Pancreas (tissue), 10 donors: ENCODE results near the gene MAPK13. TPM values are rescaled to one million over a fixed set of nuclear protein-coding genes. Genes with fewer than 3 reads are reported as not detected.
A peak's percentile ranks its signal among the peaks of the same experiment; 100 is the strongest.

Source experiments
- ATAC-seq, 4 donors: fragments of 200-7000 bp; cut with Tn5 transposase; one replicate each; pipeline versions ENCODE4 v1.8.0 to v1.9.1; 2020; ENCODE audit warnings: mild to moderate bottlenecking in 4 of 4, moderate library complexity in 4 of 4
- DNase-seq, 6 donors: peaks; one replicate each; pipeline ENCODE4 v3.0.0-alpha.2; 2020
- FAIRE-seq: peaks from 2 replicates; lab custom pipeline; 2012; peaks lifted over from hg19 to GRCh38; lab: Jason Lieb, UNC
- H3K27ac ChIP-seq, 4 donors: fragments of 200-600 bp; sonication (generic); 1 replicate in 3 of 4; 2 replicates in 1 of 4; pipeline versions ENCODE4 v1.5.0 to v1.8.0; 2020
- H3K27me3 ChIP-seq, 4 donors: fragments of 200-600 bp; one replicate each; pipeline ENCODE4 v1.8.0; 2021
- H3K36me3 ChIP-seq, 3 donors: fragments of 200-600 bp; sonication (generic) in 1 of 3; one replicate each; pipeline versions ENCODE4 v1.5.0 to v1.8.0; 2020 to 2021
- H3K4me1 ChIP-seq, 3 donors: fragments of 200-600 bp; one replicate each; pipeline ENCODE4 v1.8.0; 2021
- H3K4me3 ChIP-seq, 4 donors: fragments of 200-600 bp; sonication (generic) in 2 of 4; one replicate each; pipeline versions ENCODE4 v1.5.0 to v1.8.0; 2020 to 2021
- H3K9me3 ChIP-seq, 4 donors: fragments of 200-600 bp; one replicate each; pipeline ENCODE4 v1.8.0; 2021
- WGBS, 2 donors: extraction: QIAGEN DNeasy Blood & Tissue Kit; methylation state at CpG; one replicate each; pipeline ENCODE4 v1.1.7; 2013; 5-methylcytosine and 5-hydroxymethylcytosine counted together
- intact Hi-C, 3 donors: fragments of 100-400 bp; cut with DNase I; formaldehyde crosslinking; loops; one replicate each; pipeline versions ENCODE4 v1.11.1 to v1.14.2; 2022
- polyA plus RNA-seq, 2 donors: library from polyadenylated mRNA; stranded (reverse); fragments of 200-250 nt; gene quantifications; one replicate each; pipeline ENCODE4 v1.2.3, GENCODE V29; 2013
- total RNA-seq, 6 donors: library from RNA; stranded (reverse); fragmentation: NEBNext Ultra II Directional in 4 of 6; extraction: Animal tissue kit (Norgen Biotek cat#: 25700) in 4 of 6; gene quantifications; one replicate each; pipeline versions ENCODE4 v1.2.1 to v1.2.4, GENCODE V29; 2021 to 2023
- TF ChIP-seq, protein P1 (sequence below), 4 donors: fragments of 200-600 bp; sonication (generic) in 3 of 4; IDR thresholded peaks; one replicate each; pipeline versions ENCODE4 v1.5.0 to v1.8.0; 2021; ENCODE audit warnings: antibody characterized with exemption in 4 of 4
- donor health status: healthy with polysubstance abuse.
- donor health status: DM: no; HTN: no; CAD: no; lungs with moderate emphysema.
- donor health status: DM: no; HTN: no; CAD: no.
- donor health status: control.
- donor health status: control.
- donor health status: Bipolar disorder and iron deficiency.
- donor health status: DM: yes; HTN: yes; CAD: no.
- donor health status: DM: no; HTN: no; CAD: no.
- donor health status: DM: no; HTN: no; CAD: no.
- donor health status: DM: yes; HTN: yes; CAD: no.

The MAPK13 gene
- total and polyA plus RNA-seq, 8 donors: 20.2 to 46.3 (median 34.0) TPM

DNA sequence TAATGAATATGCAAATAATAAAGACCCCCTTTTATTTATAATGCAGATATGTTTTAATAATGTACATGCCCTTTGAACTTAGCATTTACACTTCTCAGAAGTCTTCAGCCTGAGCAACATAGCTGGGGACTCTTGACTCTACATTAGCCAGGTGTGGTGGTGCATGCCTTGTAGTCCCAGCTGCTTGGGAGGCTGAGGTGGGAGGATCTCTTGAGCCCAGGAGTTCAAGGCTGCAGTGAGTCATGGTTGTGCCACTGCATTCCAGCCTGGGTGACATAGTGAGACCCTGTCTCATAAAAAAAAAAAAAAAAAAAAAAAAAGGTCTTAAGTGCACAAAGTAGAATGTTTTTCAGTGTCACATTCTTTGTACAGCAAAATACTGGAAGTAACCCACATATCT is 17.3 kb upstream of the MAPK13 start:
- Histone ChIP-seq H3K9me3 (no peaks in the 10 kb centered on the region), H3K36me3 (peaks cover 0 to 26% (median 1%) of the 10 kb centered on the region in 3 donors), H3K27ac (no peak overlapping the region), H3K27me3 (no peaks in the 10 kb centered on the region), H3K4me3 (no peak overlapping the region), H3K4me1 (peaks cover 0 to 7% (median 0%) of the 10 kb centered on the region in 3 donors)
- DNase-seq: no peak
- TF ChIP-seq, protein P1, sequence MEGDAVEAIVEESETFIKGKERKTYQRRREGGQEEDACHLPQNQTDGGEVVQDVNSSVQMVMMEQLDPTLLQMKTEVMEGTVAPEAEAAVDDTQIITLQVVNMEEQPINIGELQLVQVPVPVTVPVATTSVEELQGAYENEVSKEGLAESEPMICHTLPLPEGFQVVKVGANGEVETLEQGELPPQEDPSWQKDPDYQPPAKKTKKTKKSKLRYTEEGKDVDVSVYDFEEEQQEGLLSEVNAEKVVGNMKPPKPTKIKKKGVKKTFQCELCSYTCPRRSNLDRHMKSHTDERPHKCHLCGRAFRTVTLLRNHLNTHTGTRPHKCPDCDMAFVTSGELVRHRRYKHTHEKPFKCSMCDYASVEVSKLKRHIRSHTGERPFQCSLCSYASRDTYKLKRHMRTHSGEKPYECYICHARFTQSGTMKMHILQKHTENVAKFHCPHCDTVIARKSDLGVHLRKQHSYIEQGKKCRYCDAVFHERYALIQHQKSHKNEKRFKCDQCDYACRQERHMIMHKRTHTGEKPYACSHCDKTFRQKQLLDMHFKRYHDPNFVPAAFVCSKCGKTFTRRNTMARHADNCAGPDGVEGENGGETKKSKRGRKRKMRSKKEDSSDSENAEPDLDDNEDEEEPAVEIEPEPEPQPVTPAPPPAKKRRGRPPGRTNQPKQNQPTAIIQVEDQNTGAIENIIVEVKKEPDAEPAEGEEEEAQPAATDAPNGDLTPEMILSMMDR (IDR thresholded peaks at IDR 0.05): no peak
- intact Hi-C loops: no loop called here
- FAIRE-seq: no peak
- no peak for ATAC-seq

DNA sequence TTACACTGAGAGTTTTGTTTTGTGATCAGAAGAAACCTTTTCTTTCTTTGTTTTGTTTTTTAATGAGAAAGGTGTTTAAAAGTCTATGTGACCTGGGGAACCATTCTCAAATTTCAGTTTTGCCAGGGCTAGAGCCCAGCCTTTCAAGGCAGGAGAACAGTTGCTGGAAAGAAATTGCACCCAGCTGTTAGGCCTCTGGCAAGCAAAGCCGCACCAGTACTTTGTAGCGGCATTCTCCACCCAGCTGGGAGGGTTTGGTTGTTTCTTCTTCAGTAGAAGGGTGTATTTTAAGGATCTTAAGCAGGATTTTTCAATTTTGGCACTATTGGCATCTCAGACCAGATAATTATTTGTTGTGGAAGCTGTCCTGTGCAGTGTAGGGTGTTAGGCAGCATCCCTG is 16.6 kb upstream of the MAPK13 start:
- ATAC-seq (no peak), FAIRE-seq (no peak), DNase-seq (no peak)
- H3K9me3 ChIP-seq: no peaks in the 10 kb centered on the region
- H3K4me1 ChIP-seq: peaks cover 0 to 7% (median 0%) of the 10 kb centered on the region in 3 donors
- WGBS, 2 donors: 84 to 92% methylated on average over 2 of the region's 2 CpGs
- no peaks in the 10 kb centered on the region for H3K27me3 ChIP-seq
- no peak overlapping the region for H3K27ac ChIP-seq
- no peak overlapping the region for H3K4me3 ChIP-seq
- intact Hi-C loops: no loop called here
- TF ChIP-seq, protein P1 (IDR thresholded peaks at IDR 0.05): no peak
- peaks cover 0 to 22% (median 0%) of the 10 kb centered on the region in 3 donors for H3K36me3 ChIP-seq

DNA sequence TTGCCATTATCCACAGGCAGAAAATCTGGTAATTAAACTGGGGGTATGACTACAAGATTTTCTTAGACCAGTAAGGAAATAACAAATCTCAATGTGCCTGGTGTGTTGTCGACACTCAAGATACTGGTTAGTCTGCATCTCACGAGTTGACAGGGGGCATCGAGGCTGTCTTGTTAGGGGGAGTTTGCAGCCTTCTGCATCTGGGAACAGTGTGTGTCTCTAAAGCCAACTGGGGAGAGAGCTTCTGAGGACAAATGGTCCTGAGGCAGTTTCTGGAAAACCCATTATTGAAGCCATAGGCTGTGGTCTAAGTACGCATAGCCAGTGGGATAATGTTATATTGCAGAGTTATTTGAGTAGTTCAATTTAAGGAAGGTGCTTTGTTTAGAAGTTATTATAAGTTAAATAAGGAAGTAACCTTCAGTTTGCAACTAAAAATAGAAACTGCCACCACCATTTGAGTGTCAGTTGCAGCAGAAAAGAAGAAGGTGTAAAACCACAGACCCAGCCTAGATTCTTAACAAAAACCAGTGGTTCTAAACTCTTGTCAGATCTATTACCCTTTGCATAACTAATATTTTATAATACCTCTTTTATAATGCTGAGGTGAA is 15.4 kb upstream of the MAPK13 start:
- TF ChIP-seq, protein P1 (IDR thresholded peaks at IDR 0.05): no peak

DNA sequence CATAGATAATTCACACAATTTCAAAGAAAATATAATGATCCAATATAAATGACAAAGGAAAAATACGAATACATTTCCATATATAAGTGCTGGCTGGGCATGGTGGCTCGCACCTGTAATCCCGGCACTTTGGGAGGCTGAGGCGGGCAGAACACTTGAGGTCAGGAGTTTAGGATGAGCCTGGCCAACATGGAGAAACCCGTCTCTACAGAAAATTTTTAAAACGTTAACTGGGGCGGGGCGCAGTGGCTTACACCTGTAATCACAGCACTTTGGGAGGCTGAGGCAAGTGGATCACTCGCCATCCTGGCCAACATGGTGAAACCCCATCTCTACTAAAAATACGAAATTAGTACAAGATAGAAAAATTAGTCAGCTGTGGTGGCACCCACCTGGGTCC is 14.9 kb upstream of the MAPK13 start:
- intact Hi-C loops: no loop called here
- WGBS, 2 donors: 97% methylated on average over 10 of the region's 10 CpGs

More for the DNA sequence above, 15.4 kb upstream of the MAPK13 start:
- ATAC-seq: peak in 1 of 4 donors; percentile 24
- WGBS, 2 donors: 67 to 76% methylated on average over 4 of the region's 4 CpGs
- H3K4me3 ChIP-seq: no peak overlapping the region
- intact Hi-C loops: no loop called here
- H3K27me3 ChIP-seq: no peaks in the 10 kb centered on the region
- H3K27ac ChIP-seq: no peak overlapping the region
- H3K36me3 ChIP-seq: peaks cover 0 to 16% (median 0%) of the 10 kb centered on the region in 3 donors
- DNase-seq: no peak
- H3K4me1 ChIP-seq: peaks cover 0 to 7% (median 0%) of the 10 kb centered on the region in 3 donors
- FAIRE-seq: no peak
- H3K9me3 ChIP-seq: no peaks in the 10 kb centered on the region

More for the DNA sequence above, 14.9 kb upstream of the MAPK13 start:
- peaks cover 0 to 11% (median 0%) of the 10 kb centered on the region in 3 donors for H3K36me3 ChIP-seq
- H3K27ac ChIP-seq: no peak overlapping the region
- H3K4me1 ChIP-seq: peaks cover 0 to 7% (median 0%) of the 10 kb centered on the region in 3 donors
- FAIRE-seq (no peak), DNase-seq (no peak), ATAC-seq (no peak)
- H3K9me3 ChIP-seq: no peaks in the 10 kb centered on the region
- no peaks in the 10 kb centered on the region for H3K27me3 ChIP-seq
- TF ChIP-seq, protein P1 (IDR thresholded peaks at IDR 0.05): no peak
- no peak overlapping the region for H3K4me3 ChIP-seq
